ENCODE measurements around the gene SKA3.

DNA sequence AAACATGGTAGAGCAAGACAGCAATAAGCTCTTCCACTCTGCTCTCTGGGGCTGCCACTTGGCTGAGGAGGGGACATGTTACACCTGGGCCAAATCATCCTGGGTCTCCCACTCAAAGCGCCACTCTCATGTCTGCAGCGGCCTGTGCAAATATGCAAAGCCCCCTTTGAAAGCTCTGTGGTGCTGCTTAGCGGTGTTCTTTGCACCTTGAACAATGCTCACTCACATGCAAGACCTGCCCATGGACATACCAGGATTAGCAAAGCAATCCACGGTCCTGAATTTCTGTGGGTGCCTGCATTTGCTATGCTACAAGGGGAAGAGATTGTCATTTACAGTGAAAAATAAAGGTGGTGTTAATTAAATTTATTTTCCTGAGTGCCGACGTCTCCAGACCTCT lies 48.7 kb upstream of the SKA3 start:
- TF ChIP-seq EZH2 (IDR thresholded peaks at IDR 0.05; ENCODE audit: low read depth), result no peak
- TF ChIP-seq CTCF (conservative IDR thresholded peaks at IDR 0.05), result no peak
